Sigmoid colon (tissue), 4 donors: ENCODE data around the gene PEX6.

Source experiments
- CTCF ChIP-seq, 4 experiments: fragments of 450-650 bp in 3 of 4; fragments of 200-600 bp in 1 of 4; IDR thresholded peaks; one replicate each; pipeline ENCODE4 v1.5.1; 2016 to 2019; ENCODE audit warnings: antibody characterized with exemption in 4 of 4, mild to moderate bottlenecking in 3 of 4, moderate library complexity in 2 of 4
- POLR2A ChIP-seq, 2 donors: fragments of 450-650 bp; IDR thresholded peaks; one replicate each; pipeline ENCODE4 v1.6.1; 2016; ENCODE audit warnings: antibody characterized with exemption in 2 of 2, mild to moderate bottlenecking in 2 of 2, moderate library complexity in 2 of 2
- POLR2AphosphoS5 ChIP-seq, 4 donors: sonication (generic); formaldehyde crosslinking; IDR thresholded peaks; one replicate each; pipeline ENCODE4 v1.6.1; 2017; ENCODE audit warnings: antibody characterized with exemption in 4 of 4

DNA sequence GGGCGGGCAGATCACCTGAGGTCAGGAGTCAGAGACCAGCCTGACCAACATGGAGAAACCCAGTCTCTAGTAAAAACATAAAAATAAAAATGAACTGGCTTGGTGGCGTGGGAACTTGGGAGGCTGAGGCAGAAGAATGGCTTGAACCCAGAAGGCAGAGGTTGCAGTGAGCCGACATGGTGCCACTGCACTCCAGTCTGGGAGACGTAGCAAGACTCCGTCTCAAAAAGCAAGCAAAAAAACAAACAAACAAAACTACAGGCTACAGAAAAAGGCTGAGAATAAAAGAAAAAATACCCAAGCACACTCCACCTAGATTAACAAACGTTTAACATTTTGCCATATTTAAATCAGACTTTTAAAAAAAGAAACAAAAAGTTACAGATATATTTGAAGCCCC, 57.2 kb downstream of the PEX6 start:
- no peak for TF ChIP-seq CTCF (IDR thresholded peaks at IDR 0.05)
- no peak for TF ChIP-seq POLR2A (IDR thresholded peaks at IDR 0.05)
- TF ChIP-seq POLR2AphosphoS5 (IDR thresholded peaks at IDR 0.05), result no peak
